ENCODE measurements around the gene PHB1.

PHB1 gene

DNA sequence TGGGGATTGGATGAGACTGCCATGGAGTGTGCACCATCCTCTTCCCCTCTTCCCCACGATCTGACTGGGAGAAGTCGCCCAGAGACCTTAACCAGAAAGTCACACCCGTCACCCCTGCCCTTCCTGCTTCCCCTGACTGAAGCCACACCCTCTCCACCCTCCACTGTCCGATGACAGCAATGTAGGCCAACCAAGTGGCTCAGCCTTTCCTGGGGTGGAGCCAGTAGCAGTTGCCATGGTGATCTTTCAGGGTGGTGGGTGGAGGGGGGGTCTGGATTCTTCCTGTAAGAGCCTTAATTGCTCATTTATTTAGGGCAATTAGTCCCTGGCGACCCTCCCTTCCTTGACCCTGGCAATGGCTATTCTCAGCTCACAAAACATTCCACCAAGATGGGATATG is 37.5 kb upstream of the PHB1 start:
- no peak overlapping the region for H3K9ac ChIP-seq (ENCODE audit: low read depth, low read length)
- H3K27me3 ChIP-seq (ENCODE audit: control insufficient read depth, insufficient read depth, low read length), result 0 out of 2 replicates have a peak, but pooled peaks cover 2% of the 10 kb centered on the region
- no peaks in the 10 kb centered on the region for H3K9me3 ChIP-seq (ENCODE audit: control insufficient read depth, insufficient read depth, low read length)
- 0 out of 2 replicates have a peak, but pooled peaks cover 6% of the 10 kb centered on the region for H3K4me1 ChIP-seq (ENCODE audit: control insufficient read depth, insufficient read depth, low read length)
- H3K27ac ChIP-seq (ENCODE audit: low read depth, low read length), result no peak overlapping the region
- H3K4me3 ChIP-seq (ENCODE audit: low read depth, low read length), result no peak overlapping the region
- H3K36me3 ChIP-seq (ENCODE audit: control insufficient read depth, insufficient read depth, low read length), result no peaks in the 10 kb centered on the region

DNA sequence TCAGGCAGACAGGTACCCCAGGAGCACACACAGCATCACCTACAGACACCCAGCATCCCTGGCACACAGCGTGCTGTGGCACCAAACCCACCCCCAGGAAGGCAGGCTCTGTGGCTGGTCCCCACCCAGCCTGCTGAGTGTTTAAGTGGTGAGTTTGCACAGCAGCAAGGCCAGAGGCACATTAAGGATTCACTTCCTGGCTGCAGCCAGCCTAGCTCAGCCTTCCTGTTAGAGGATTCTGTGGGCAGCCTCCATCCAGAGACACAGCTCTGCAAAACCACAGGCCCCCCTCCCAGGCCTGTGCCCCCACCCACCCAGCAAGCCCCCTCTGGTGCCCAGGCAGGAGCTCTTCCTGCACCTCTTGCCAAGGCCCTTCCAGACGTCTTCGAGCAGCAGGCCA is 36.1 kb upstream of the PHB1 start:
- no peak overlapping the region for H3K9ac ChIP-seq (ENCODE audit: low read depth, low read length)
- no peaks in the 10 kb centered on the region for H3K4me1 ChIP-seq (ENCODE audit: control insufficient read depth, insufficient read depth, low read length)
- no peaks in the 10 kb centered on the region for H3K27me3 ChIP-seq (ENCODE audit: control insufficient read depth, insufficient read depth, low read length)
- H3K4me3 ChIP-seq (ENCODE audit: low read depth, low read length), result no peak overlapping the region
- no peak overlapping the region for H3K27ac ChIP-seq (ENCODE audit: low read depth, low read length)
- H3K36me3 ChIP-seq (ENCODE audit: control insufficient read depth, insufficient read depth, low read length), result no peaks in the 10 kb centered on the region
- H3K9me3 ChIP-seq (ENCODE audit: control insufficient read depth, insufficient read depth, low read length), result no peaks in the 10 kb centered on the region

DNA sequence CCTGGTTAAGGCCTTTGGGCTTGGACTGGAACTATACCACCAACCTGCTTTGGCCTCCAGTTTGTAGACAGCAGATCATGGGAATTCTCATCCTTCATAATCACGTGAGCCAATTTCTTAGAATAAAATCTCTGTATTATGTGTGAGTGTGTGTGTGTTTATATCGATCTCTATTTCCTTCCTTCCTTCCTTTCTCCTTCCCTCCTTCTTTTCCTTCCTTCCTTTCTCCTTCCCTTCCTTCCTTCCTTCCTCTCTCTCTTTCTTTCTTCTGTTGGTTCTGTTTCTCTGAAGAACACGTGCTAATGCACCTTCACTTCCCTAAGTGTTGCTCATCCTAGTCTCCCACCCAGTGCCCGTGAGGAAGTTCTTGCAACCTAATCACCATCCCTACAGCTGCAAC is 35.5 kb upstream of the PHB1 start:
- Histone ChIP-seq H3K4me1 (ENCODE audit: control insufficient read depth, insufficient read depth, low read length) (no peaks in the 10 kb centered on the region), H3K4me3 (ENCODE audit: low read depth, low read length) (no peak overlapping the region), H3K27ac (ENCODE audit: low read depth, low read length) (no peak overlapping the region), H3K36me3 (ENCODE audit: control insufficient read depth, insufficient read depth, low read length) (no peaks in the 10 kb centered on the region), H3K27me3 (ENCODE audit: control insufficient read depth, insufficient read depth, low read length) (no peaks in the 10 kb centered on the region), H3K9me3 (ENCODE audit: control insufficient read depth, insufficient read depth, low read length) (no peaks in the 10 kb centered on the region), H3K9ac (ENCODE audit: low read depth, low read length) (no peak overlapping the region)

DNA sequence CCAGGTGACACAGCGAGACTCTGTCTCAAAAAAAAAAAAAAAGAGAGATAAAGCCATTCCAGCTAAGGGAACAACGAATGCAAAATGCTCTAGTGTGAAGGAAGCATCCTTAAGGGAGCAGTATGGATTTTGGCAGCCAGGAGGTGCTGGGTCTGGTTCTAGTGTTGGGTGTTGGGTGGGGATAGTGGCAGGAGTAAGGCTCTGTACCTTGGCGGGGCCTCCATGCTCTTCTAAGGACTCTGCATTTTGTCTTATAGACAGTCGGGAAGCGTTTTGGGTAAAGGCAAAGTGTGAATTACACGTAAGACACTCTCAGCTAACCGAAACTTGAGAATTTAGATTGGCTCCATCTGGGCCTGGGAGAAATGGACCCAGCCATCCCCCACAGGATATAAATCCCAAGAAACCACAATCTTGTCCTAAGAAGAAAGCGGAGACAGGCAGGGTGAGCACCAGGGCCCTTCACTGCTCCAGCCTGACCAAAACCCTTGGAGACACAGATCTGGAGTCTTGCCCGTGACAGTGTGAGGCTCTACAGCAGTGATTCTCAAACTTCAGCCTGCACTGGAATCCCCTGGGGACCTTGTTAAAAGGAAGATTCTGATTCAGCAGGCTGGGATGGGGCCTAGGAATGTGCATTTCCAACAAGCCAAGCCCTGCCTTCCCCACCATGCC is 33.1 kb upstream of the PHB1 start:
- no peaks in the 10 kb centered on the region for H3K27me3 ChIP-seq (ENCODE audit: control insufficient read depth, insufficient read depth, low read length)
- no peaks in the 10 kb centered on the region for H3K36me3 ChIP-seq (ENCODE audit: control insufficient read depth, insufficient read depth, low read length)
- H3K9ac ChIP-seq (ENCODE audit: low read depth, low read length), result no peak overlapping the region
- no peak overlapping the region for H3K27ac ChIP-seq (ENCODE audit: low read depth, low read length)
- H3K4me1 ChIP-seq (ENCODE audit: control insufficient read depth, insufficient read depth, low read length), result no peaks in the 10 kb centered on the region
- H3K4me3 ChIP-seq (ENCODE audit: low read depth, low read length), result no peak overlapping the region
- no peaks in the 10 kb centered on the region for H3K9me3 ChIP-seq (ENCODE audit: control insufficient read depth, insufficient read depth, low read length)

DNA sequence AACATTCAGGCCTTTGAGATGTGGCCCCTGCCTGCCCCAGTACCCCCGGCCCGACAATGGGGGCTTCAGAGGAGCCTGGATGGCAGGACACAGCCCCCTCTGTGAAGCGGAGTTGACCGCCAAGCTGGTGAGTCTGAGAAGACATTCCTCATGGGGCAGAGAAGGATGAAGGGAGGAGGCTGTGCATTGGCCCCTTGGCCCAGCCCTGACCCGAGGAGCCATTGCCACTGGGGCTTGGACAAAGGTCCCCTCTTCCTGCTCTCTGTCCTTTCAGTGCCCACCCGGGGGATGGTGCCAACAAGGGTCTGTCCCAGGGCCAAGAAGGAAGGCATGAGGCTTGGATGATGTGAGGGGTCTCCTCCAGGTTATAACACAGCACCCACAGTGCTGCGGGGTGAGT is 30.9 kb upstream of the PHB1 start:
- H3K27ac ChIP-seq (ENCODE audit: low read depth, low read length), result no peak overlapping the region
- no peak overlapping the region for H3K4me3 ChIP-seq (ENCODE audit: low read depth, low read length)
- no peak overlapping the region for H3K9ac ChIP-seq (ENCODE audit: low read depth, low read length)
- H3K9me3 ChIP-seq (ENCODE audit: control insufficient read depth, insufficient read depth, low read length), result no peaks in the 10 kb centered on the region
- no peaks in the 10 kb centered on the region for H3K27me3 ChIP-seq (ENCODE audit: control insufficient read depth, insufficient read depth, low read length)
- H3K36me3 ChIP-seq (ENCODE audit: control insufficient read depth, insufficient read depth, low read length), result no peaks in the 10 kb centered on the region
- H3K4me1 ChIP-seq (ENCODE audit: control insufficient read depth, insufficient read depth, low read length), result no peaks in the 10 kb centered on the region

DNA sequence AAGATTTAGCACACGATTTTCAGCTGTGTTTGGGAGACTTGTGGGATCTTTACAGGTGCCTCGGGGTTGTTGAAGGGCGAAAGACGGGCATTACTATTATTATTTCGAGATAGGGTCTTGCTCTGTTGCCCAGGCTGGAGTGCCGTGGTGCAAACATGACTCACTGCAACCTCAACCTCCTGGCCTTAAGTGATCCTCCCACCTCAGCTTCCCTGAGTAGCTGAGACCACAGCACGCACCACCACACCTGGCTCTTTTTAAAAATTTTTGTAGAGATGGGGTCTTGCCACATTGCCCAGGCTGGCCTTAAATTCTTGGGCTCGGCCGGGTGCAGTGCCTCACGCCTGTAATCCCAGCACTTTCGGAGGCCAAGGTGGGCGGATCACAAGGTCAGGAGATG is 29.7 kb upstream of the PHB1 start:
- peaks cover 3% of the 10 kb centered on the region; the same call in 1 of the 2 replicates for H3K4me1 ChIP-seq (ENCODE audit: control insufficient read depth, insufficient read depth, low read length)
- no peak overlapping the region for H3K27ac ChIP-seq (ENCODE audit: low read depth, low read length)
- no peaks in the 10 kb centered on the region for H3K9me3 ChIP-seq (ENCODE audit: control insufficient read depth, insufficient read depth, low read length)
- no peak overlapping the region for H3K9ac ChIP-seq (ENCODE audit: low read depth, low read length)
- no peak overlapping the region for H3K4me3 ChIP-seq (ENCODE audit: low read depth, low read length)
- no peaks in the 10 kb centered on the region for H3K36me3 ChIP-seq (ENCODE audit: control insufficient read depth, insufficient read depth, low read length)
- peaks cover 6% of the 10 kb centered on the region for H3K27me3 ChIP-seq (ENCODE audit: control insufficient read depth, insufficient read depth, low read length)

DNA sequence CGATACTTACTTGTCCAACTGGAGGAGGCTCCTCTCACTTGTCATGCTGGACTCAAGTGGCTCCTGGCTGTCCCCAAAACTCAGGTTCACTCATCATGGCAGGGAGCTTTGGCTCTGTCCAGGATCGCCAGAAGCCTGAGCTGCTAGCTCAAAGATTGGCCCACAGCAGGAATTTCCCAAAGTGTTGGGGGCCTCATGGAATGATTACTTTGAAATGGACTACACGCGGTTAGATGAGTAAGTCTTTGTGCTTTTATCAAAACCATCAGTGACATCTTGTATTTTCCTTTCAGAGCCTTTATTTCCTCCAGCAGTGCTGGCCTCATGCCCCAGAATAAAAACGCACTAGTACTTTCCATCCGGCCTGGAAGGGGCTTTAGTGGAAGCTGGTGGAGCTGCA is 29.2 kb upstream of the PHB1 start:
- H3K9me3 ChIP-seq (ENCODE audit: control insufficient read depth, insufficient read depth, low read length), result no peaks in the 10 kb centered on the region
- no peak overlapping the region for H3K4me3 ChIP-seq (ENCODE audit: low read depth, low read length)
- H3K36me3 ChIP-seq (ENCODE audit: control insufficient read depth, insufficient read depth, low read length), result no peaks in the 10 kb centered on the region
- H3K27ac ChIP-seq (ENCODE audit: low read depth, low read length), result no peak overlapping the region
- H3K27me3 ChIP-seq (ENCODE audit: control insufficient read depth, insufficient read depth, low read length), result peaks cover 9% of the 10 kb centered on the region
- peaks cover 8% of the 10 kb centered on the region for H3K4me1 ChIP-seq (ENCODE audit: control insufficient read depth, insufficient read depth, low read length)
- H3K9ac ChIP-seq (ENCODE audit: low read depth, low read length), result no peak overlapping the region

DNA sequence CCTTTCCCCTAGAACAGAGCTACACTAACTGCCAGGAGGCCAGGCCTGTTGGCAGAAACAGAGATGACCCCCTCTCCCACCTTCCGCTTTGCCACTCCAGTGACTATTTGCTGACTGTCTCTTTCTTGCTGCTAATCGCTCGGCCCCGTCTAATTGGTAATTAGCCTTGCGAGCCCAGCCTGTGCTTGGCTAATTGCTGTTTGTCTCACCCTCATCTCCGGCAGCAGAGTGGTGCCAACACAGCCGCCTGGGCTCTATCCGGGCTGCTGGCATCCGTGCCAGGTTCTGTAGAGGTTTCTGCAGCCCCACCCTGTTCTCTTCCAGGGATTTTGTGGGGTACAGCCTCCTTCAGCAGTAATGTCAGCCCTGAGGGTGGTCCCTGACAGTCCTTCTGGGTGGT is 27.4 kb upstream of the PHB1 start:
- peaks cover 24% of the 10 kb centered on the region for H3K27me3 ChIP-seq (ENCODE audit: control insufficient read depth, insufficient read depth, low read length)
- H3K9me3 ChIP-seq (ENCODE audit: control insufficient read depth, insufficient read depth, low read length), result no peaks in the 10 kb centered on the region
- H3K9ac ChIP-seq (ENCODE audit: low read depth, low read length), result no peak overlapping the region
- H3K4me1 ChIP-seq (ENCODE audit: control insufficient read depth, insufficient read depth, low read length), result peaks cover 8% of the 10 kb centered on the region
- H3K4me3 ChIP-seq (ENCODE audit: low read depth, low read length), result no peak overlapping the region
- H3K36me3 ChIP-seq (ENCODE audit: control insufficient read depth, insufficient read depth, low read length), result no peaks in the 10 kb centered on the region
- no peak overlapping the region for H3K27ac ChIP-seq (ENCODE audit: low read depth, low read length)

DNA sequence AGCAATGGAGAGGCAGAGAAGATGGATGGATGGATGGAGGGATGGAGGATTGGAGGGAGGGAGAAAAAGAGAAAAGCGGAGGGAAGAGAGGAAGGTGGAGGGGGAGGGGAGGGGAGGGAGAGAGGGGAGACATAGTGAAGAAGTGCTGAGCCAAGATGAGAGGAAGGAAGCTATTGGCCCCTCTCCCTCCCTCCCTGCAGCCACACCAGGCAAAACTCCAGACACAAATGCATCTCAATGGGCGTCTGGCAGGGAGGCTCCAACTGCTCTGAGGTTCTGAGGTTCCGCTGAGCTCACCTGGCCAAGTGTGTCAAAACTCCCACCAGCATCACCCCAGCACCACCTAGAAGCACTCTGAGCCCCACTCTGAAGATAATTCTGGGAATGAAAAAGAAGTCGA is 26.9 kb upstream of the PHB1 start:
- Histone ChIP-seq H3K27ac (ENCODE audit: low read depth, low read length) (no peak overlapping the region), H3K36me3 (ENCODE audit: control insufficient read depth, insufficient read depth, low read length) (no peaks in the 10 kb centered on the region), H3K9me3 (ENCODE audit: control insufficient read depth, insufficient read depth, low read length) (no peaks in the 10 kb centered on the region), H3K4me3 (ENCODE audit: low read depth, low read length) (no peak overlapping the region), H3K9ac (ENCODE audit: low read depth, low read length) (no peak overlapping the region), H3K4me1 (ENCODE audit: control insufficient read depth, insufficient read depth, low read length) (peaks cover 8% of the 10 kb centered on the region), H3K27me3 (ENCODE audit: control insufficient read depth, insufficient read depth, low read length) (peaks cover 27% of the 10 kb centered on the region)

DNA sequence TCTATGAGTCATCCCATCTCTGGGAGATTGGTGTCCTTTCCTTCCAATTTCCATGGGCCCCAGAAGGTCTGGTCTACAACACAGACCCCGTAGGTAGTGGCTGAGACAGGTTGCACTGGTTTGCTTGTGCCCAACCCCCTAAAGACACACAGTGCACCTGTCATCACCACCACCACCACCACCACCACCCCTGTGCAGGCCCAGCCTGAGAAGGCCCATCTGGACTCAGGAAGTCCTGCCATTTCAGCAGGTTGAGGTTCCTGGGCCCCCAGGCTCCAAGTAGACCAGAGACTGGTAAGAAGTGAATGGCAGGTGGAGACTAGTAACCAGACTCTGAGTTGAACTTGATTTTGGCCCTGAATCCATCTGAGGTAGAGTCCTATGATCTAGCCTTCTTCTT is 25.9 kb upstream of the PHB1 start:
- H3K9me3 ChIP-seq (ENCODE audit: control insufficient read depth, insufficient read depth, low read length), result no peaks in the 10 kb centered on the region
- peaks cover 8% of the 10 kb centered on the region for H3K4me1 ChIP-seq (ENCODE audit: control insufficient read depth, insufficient read depth, low read length)
- peaks cover 27% of the 10 kb centered on the region for H3K27me3 ChIP-seq (ENCODE audit: control insufficient read depth, insufficient read depth, low read length)
- no peak overlapping the region for H3K27ac ChIP-seq (ENCODE audit: low read depth, low read length)
- H3K9ac ChIP-seq (ENCODE audit: low read depth, low read length), result no peak overlapping the region
- no peaks in the 10 kb centered on the region for H3K36me3 ChIP-seq (ENCODE audit: control insufficient read depth, insufficient read depth, low read length)
- no peak overlapping the region for H3K4me3 ChIP-seq (ENCODE audit: low read depth, low read length)

DNA sequence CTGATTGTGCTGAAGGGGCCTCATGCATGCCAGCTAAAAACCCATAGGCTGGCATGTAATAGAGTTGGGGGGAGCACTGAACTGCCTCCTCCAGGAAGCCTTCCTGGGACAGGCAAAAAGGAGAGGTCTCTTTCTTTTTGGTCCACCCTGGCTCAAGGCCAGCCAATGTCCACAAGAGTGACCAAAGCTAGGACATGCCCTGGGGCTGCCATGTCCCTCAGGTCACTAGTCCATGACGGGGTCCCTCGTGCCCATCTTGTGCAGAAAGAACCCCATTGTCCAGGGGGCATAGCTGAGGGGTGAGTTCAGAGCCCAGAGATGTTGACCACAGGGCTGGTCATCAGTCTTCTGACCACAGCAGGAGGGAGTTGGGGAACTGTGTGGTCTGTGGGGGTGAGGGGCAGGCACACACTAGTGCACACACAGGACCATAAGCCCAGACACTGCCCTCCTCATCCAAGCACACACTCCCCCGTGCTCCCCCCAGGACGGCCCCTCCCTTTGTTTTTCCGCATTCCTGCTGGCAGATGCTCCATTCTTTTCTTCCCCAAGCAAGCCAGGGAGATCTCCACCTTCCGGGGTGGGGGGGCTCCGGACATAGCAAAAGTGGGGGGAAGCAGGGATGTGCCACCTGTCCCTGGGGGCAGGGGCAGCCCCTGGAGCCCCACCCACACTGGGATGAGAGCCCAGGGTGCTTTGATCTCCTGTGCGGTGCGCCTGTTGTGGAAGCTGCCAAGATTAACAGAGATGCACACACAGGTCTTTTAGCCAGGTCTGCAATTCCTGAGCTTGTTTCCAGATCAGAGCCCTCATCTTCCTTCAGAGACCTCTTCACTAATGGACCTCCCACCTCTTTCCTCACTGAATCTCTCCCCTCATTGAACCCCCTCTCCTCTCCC is 25.2 kb upstream of the PHB1 start:
- Histone ChIP-seq H3K36me3 (ENCODE audit: control insufficient read depth, insufficient read depth, low read length) (no peaks in the 10 kb centered on the region), H3K27ac (ENCODE audit: low read depth, low read length) (no peak overlapping the region), H3K27me3 (ENCODE audit: control insufficient read depth, insufficient read depth, low read length) (peaks cover 27% of the 10 kb centered on the region), H3K9ac (ENCODE audit: low read depth, low read length) (no peak overlapping the region), H3K4me1 (ENCODE audit: control insufficient read depth, insufficient read depth, low read length) (peaks cover 8% of the 10 kb centered on the region), H3K4me3 (ENCODE audit: low read depth, low read length) (no peak overlapping the region), H3K9me3 (ENCODE audit: control insufficient read depth, insufficient read depth, low read length) (no peaks in the 10 kb centered on the region)
